ENCODE measurements around the gene RAB23.

RAB23 gene

DNA sequence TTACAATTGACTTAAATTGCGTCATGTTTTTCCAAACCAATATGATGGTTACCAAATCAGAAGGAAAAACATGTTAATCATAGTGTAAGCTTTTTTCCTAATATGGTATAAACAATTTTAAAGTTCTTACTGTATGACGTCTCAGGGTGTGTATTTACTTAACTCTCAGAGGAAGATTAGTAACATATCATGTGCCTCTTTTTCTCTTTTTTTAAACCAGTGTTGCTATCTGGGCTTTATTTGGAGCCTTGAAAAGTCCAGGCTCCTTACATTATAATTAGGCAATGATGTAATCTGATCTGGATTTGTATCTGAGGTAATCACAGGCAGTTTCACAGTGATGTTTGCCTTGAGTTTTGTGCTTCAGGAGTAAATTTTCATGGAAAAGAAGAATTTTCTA is 20.4 kb upstream of the RAB23 start:
- DNase-seq: peak; percentile 25

- DNase-seq: no peak
These were observed 4.1 kb upstream of the RAB23 start for GRCh38 chr6:57226221-57226620.

DNA sequence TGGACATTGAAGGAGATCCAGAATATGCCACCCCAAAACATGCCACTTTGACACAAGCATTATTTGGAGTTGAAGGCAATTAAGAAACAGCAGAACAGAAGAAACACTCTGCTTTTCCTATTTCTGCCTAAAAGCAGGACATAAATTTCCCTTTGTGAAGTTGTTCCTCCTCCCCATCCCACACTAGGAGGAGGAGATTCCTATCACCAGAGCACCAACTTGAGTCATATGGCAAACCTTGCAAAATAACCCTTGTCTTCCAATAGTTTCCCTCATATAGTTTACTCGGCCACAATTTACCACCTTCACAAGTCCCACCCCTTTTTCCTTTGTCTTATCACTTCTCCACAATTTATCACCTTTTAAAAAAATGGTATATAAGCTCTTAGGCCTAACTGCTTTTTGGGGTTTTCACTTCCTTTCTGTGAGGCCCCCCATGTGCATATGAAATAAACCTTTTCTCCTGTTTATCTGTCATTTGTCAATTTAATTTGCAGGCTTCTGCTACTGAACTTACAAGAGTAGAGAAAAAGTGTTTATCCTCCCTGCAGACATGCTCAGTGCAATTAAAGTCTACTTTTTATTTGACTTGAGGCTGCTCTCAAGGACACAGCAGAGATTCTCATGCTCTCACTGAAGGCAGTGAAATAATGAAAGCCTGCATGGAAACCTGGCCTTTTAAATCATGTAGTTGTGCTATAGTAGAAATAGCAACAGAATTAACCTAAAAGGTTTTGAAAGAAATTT is 2.8 kb upstream of the RAB23 start:
- peak; percentile 27 for DNase-seq

DNA sequence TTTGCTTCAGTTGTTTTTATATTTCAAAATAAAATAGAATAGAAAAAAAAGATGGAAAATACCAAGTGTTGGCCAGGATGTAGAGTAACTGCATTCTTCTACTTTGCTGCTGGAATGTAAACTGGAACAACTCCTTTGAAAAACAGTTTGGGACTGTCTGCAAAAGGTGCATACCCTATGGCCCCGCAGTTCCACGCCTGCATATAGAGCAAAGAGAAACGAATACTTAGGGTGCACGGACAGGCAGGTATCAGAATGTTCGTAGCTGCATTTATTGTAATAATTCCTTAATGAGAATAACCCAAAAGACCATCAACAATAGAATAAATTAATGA is 603 bp upstream of the RAB23 start:
- no peak for DNase-seq

GRCh38 chr6:57221191-57221935 is 744 bp downstream of the RAB23 start:
- DNase-seq: peak; percentile 37

DNA sequence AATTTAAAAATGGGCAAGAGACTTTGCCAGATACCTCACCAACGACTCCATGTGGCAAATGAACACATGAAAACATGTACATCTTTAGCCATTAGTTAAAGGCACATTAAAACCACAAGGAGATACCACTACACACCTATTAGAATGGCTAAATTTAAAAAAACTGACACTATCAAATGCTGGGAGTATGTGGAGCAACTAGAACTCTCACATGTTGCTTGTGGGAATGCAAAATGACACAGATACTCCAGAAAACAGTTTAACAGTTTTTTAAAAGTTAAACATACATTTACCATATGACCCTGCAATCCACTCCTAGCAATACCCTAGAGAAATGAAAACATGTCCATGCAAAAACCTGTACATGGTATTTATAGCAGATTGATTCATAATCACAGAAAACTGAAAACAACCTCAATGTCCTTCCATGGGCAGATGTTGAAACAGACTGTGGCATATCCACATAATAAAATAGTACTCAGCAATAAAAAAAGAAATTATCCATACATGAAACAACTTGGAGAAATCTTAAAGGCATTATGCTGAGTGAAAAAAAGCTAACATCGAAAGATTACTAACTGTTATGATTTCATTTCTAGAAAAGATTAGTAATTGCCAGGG is 1.9 kb downstream of the RAB23 start:
- DNase-seq: no peak

DNA sequence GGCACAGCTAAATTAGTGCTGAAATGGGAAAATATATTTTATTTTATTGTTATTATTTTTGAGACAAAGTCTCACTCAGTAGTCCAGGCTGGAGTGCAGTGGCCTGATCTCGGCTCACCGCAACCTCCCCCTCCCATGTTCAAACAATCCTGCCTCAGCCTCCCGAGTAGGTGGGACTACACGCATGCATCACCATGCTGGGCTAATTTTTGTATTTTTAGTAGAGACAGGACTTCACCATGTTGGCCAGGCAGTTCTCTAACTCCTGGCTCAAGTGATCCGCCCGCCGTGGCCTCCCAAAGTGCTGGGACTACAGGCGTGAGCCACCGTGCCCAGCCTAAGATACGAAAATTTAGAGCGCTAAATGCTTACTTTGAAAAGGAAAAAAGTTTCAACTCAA is 4.8 kb downstream of the RAB23 start:
- DNase-seq: no peak

- no peak for DNase-seq
These were observed 5.6 kb downstream of the RAB23 start for GRCh38 chr6:57216235-57217101.

GRCh38 chr6:57215260-57215659 is 6.8 kb downstream of the RAB23 start:
- no peak for DNase-seq

GRCh38 chr6:57210060-57210459 is 12.0 kb downstream of the RAB23 start:
- DNase-seq: no peak

- DNase-seq: no peak
These were observed 13.1 kb downstream of the RAB23 start for GRCh38 chr6:57209030-57209429.

DNA sequence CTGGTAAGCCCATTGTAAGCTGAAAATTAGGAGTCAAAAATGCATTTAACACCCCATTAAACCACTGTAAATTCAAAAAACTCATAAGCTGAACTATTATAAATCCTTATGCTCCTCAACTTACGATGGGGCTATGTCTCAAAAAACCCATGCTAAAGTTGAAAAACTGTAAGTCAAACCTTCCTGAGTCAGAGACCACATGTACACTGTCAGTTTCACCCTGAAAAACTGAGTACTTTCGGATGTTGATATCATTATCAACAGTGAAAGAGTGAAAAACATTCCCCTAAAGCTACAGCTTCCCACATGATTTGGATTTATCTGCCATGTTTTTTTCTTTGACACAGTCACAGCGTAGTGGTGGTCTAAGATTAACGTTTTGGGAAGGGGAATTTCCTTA is 14.2 kb downstream of the RAB23 start:
- no peak for DNase-seq

- DNase-seq: no peak
These were observed 15.0 kb downstream of the RAB23 start for GRCh38 chr6:57207141-57207540.

DNA sequence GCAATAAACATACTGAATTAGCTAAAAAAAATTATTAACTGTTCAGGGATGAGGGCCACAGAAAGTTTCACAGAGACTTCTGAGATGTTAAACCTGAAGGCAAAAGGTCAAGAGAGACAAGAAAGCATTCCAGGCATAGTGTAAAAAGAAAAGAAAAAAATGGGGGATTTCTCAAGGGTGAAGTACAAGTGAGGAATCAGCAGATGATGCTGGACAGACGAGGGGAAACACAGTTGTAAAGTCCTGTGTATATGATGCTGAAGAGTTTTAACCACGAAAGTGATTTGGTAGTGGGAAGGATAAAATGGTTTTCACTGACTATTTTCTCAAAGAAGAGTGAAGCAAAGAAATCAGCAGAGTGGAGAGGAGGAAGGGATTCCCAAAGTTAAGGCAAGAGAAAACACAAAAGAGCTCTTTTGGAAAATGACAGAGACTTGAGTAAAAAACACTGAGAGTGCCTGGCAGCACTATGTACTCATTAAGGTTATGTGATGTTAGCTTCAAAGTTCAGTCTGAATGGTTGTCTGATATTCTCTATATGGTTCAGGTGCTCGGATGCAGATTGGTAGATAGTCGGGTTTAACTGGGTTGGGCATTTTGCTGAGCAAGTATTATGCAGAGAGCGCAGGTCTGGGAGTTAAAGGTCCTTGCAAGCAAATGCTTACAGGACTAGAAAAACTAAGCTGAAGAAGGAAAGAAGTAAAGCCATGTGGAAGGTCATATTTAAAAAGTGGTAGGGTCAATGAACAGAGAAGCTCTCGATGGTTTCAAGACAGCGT is 16.4 kb downstream of the RAB23 start:
- no peak for DNase-seq

- DNase-seq: no peak
These were observed 20.4 kb downstream of the RAB23 start for GRCh38 chr6:57201718-57202117.

- no peak for DNase-seq
These were observed 23.0 kb downstream of the RAB23 start for GRCh38 chr6:57198926-57199636.

- DNase-seq: no peak
These were observed 26.6 kb downstream of the RAB23 start for GRCh38 chr6:57195457-57195856.

DNA sequence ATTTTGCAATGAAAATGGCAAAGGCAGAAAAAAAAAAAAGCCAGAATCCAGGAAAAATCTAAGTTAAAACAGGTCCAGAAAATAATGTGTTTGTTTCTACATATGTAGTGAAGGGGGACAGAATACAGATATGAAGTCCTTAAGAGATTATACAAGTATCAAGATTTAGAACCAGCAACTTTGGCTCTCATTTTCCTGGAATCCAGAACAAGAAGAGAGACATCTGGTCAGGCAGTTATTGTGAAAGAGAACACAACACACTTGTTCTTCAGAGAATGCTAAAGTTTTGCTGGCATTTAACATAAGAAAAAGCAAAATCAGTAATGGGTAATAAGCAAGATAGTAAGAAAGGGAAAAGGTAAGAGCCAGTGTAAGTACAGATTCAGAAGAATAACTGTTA is 28.9 kb downstream of the RAB23 start:
- DNase-seq: no peak

GRCh38 chr6:57190140-57190539 is 32.0 kb downstream of the RAB23 start:
- DNase-seq: no peak

DNA sequence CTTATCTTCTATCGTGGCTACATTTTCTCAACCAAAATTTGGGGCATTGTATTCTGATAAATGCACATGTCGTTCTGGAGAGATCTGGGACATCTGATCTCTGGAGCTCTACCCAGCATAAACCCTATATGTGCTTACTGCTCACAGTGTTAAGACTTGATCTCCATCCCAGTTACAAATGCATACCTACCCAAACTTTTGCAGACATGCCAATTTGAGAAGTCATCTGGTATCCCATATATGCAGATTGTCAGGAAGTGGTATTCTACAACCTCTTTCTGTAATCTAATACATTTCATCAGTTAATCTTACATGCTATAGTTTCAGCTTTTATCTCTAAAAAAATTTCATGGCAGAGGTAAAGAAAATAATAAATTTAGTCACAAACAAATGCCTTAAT is 38.8 kb downstream of the RAB23 start:
- DNase-seq: no peak

DNA sequence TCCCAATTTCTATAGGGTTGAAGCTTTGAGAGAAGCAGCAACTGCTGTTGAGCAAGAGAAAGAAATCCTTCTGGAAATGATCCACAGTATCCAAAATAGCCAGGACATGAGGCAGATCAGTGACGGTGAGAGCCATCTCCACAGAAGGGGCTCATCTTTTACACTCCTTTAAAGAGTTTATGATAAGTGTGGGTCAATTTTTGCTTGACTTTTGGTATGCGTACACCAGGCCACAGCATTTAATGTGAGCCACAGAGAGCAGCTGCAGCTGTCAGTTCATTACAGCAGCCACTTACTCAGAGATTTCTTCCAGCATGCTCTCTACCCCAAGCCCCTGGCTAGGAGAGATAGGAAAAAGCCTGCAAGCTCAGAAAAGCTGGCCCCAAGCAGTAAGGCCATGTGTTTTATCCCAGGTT is 40.1 kb downstream of the RAB23 start:
- no peak for DNase-seq

DNA sequence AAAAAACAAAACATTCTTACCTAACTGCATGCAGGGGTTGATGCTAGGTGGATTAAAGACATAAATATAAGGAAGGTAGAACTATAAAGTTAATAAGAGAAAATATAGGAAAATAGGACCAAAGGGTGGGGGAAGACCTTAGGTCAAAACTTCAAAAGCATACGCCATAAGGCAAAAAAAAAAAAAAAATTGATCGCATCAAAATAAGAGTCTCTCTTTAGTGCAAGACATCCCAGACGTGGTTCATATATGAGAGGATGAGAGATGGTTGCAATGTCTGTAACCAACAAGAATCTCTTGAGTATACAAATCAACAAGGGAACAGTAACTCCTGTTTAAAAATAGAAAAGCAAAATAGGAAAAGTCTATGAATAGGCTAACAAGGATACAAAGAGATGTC is 41.5 kb downstream of the RAB23 start:
- no peak for DNase-seq

Data from suppressor macrophage treated with lipopolysaccharide for 4 hours (primary cell).